HG03558 (cell line): ENCODE measurements around the gene H2AZ1.

Source experiments
- ATAC-seq: cut with Tn5 transposase; IDR thresholded peaks from one replicate; pipeline ENCODE4 v1.9.1; 2021; ENCODE audit warnings: moderate number of reproducible peaks; ENCODE audit not compliant: unreplicated experiment; ENCODE audit errors: extremely low read depth

The H2AZ1 gene

GRCh38 chr4:99946356-99947189 is 3.5 kb downstream of the H2AZ1 start, which contains the start of gene DNAJB14:
Gene DNAJB14 (minus strand): TSS chr4:99946618. CDS start chr4:99946571, 47 bp downstream.
- peak; percentile 20 for ATAC-seq

- no peak for ATAC-seq
These were observed 4.2 kb downstream of the H2AZ1 start for GRCh38 chr4:99945718-99946355.

GRCh38 chr4:99943904-99944437 is 6.1 kb downstream of the H2AZ1 start:
- no peak for ATAC-seq

- ATAC-seq, result no peak
These were observed 11.8 kb downstream of the H2AZ1 start for GRCh38 chr4:99938243-99938753.

GRCh38 chr4:99934891-99935290 is 15.2 kb downstream of the H2AZ1 start:
- no peak for ATAC-seq

GRCh38 chr4:99927566-99927965 is 22.5 kb downstream of the H2AZ1 start:
- no peak for ATAC-seq

GRCh38 chr4:99921174-99921573 is 28.9 kb downstream of the H2AZ1 start:
- no peak for ATAC-seq

- no peak for ATAC-seq
These were observed 31.4 kb downstream of the H2AZ1 start for GRCh38 chr4:99918656-99919055.

- no peak for ATAC-seq
These were observed 32.5 kb downstream of the H2AZ1 start for GRCh38 chr4:99917575-99917974.

- no peak for ATAC-seq
These were observed 34.6 kb downstream of the H2AZ1 start for GRCh38 chr4:99915449-99915848.
